ENCODE results near the gene ATP5MC3. TPM values are rescaled to one million over a fixed set of nuclear protein-coding genes. Genes with fewer than 3 reads are reported as not detected.

The ATP5MC3 gene
- total and polyA plus RNA-seq, 2 experiments from 2014 or later = 185 to 557 TPM

DNA sequence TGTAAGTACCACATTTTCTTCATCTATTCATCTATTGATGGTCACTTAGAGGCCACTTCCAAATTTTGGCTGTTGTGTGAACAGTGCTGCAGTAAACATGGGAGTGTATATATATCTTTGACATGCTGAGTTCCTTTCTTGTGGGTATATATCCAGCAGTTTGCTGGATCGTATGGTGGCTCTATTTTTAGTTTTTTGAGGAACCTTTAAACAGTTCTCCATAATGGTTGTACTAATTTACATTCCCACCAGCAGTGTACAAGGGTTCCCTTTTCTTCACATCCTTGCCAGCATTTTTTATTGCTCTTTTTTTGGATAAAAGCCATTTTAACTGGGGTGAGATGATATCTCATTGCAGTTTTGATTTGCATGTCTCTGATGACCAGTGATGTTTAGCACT lies 7.3 kb upstream of the ATP5MC3 start (continued):
- TF ChIP-seq REST (IDR thresholded peaks at IDR 0.05; ENCODE audit: unreplicated experiment) = no peak
- TF ChIP-seq CREB1 (CRISPR knock-in tag; IDR thresholded peaks at IDR 0.05; ENCODE audit: low read depth) = no peak
- no peak for TF ChIP-seq ETS1 (IDR thresholded peaks at IDR 0.05)

DNA sequence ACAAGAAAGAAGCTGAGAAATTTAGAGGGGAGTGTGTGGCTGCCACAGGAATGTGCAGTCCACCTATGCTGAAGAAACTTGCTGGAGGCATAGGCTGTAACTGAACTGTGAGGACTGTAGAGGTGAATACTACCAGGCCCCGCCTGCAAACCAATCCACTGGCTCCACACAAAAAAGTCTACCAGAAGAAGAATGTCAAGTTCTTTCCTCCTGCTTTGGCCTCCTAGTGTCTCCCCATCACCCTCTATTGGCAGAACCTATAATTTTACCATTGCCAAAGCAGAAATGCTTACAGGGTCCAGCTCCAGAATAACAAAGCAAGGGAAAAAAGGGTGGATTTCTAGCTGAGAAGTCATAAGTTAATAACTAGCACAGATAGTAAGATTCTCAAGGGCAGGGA lies 5.9 kb upstream of the ATP5MC3 start:
- Histone ChIP-seq H3K4me3 (no peak overlapping the region), H3K4me2 (no peak overlapping the region), H2AFZ (no peak overlapping the region), H3K36me3 (ENCODE audit: insufficient read depth) (no peaks in the 10 kb centered on the region), H3K9me2 (ENCODE audit: insufficient read depth) (peaks cover 8% of the 10 kb centered on the region), H4K20me1 (replicated peaks; ENCODE audit: insufficient read depth) (no peaks in the 10 kb centered on the region), H3K27me3 (ENCODE audit: insufficient read depth) (no peaks in the 10 kb centered on the region), H3K79me2 (replicated peaks; ENCODE audit: insufficient read depth) (no peaks in the 10 kb centered on the region), H3K4me1 (ENCODE audit: insufficient read depth) (no peaks in the 10 kb centered on the region), H3F3A (replicated peaks; ENCODE audit: low read depth) (no peaks in the 10 kb centered on the region), H3K27ac (ENCODE audit: low read depth) (no peak overlapping the region)
- Mint-ChIP-seq H3K36me3 (ENCODE audit: low read depth) (no peaks in the 10 kb centered on the region), H3K4me1 (peaks cover 6% of the 10 kb centered on the region; the same call in 2 of the 3 replicates), H3K27ac (no peak overlapping the region), H3K9me3 (peaks cover 3% of the 10 kb centered on the region; the same call in 1 of the 3 replicates), H3K27me3 (ENCODE audit: insufficient read depth, low read depth, poor library complexity) (peaks cover 3% of the 10 kb centered on the region), H3K4me3 (no peak overlapping the region)
- DNase-seq (ENCODE audit: low spot score) = peak; percentile 65
- ATAC-seq = peak; percentile 87
- TF ChIP-seq ETS1 (IDR thresholded peaks at IDR 0.05) = no peak
- TF ChIP-seq, protein P1, sequence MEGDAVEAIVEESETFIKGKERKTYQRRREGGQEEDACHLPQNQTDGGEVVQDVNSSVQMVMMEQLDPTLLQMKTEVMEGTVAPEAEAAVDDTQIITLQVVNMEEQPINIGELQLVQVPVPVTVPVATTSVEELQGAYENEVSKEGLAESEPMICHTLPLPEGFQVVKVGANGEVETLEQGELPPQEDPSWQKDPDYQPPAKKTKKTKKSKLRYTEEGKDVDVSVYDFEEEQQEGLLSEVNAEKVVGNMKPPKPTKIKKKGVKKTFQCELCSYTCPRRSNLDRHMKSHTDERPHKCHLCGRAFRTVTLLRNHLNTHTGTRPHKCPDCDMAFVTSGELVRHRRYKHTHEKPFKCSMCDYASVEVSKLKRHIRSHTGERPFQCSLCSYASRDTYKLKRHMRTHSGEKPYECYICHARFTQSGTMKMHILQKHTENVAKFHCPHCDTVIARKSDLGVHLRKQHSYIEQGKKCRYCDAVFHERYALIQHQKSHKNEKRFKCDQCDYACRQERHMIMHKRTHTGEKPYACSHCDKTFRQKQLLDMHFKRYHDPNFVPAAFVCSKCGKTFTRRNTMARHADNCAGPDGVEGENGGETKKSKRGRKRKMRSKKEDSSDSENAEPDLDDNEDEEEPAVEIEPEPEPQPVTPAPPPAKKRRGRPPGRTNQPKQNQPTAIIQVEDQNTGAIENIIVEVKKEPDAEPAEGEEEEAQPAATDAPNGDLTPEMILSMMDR (conservative IDR thresholded peaks at IDR 0.05; ENCODE audit: low read depth in 2 of 2) = peak; percentile 56 to 62

- no peak for DNase-seq (ENCODE audit: low spot score)
- Mint-ChIP-seq H3K9me3 (no peaks in the 10 kb centered on the region), H3K27ac (no peak overlapping the region), H3K4me3 (no peak overlapping the region), H3K4me1 (peaks cover 19% of the 10 kb centered on the region; the same call in 2 of the 3 replicates), H3K27me3 (ENCODE audit: insufficient read depth, low read depth, poor library complexity) (peaks cover 3% of the 10 kb centered on the region), H3K36me3 (ENCODE audit: low read depth) (peaks cover 18% of the 10 kb centered on the region)
- Histone ChIP-seq H3K27me3 (ENCODE audit: insufficient read depth) (no peaks in the 10 kb centered on the region), H3F3A (replicated peaks; ENCODE audit: low read depth) (no peaks in the 10 kb centered on the region), H3K4me1 (ENCODE audit: insufficient read depth) (no peaks in the 10 kb centered on the region), H3K27ac (ENCODE audit: low read depth) (no peak overlapping the region), H4K20me1 (replicated peaks; ENCODE audit: insufficient read depth) (peaks cover 13% of the 10 kb centered on the region; the same call in 1 of the 2 replicates), H3K9me2 (ENCODE audit: insufficient read depth) (peaks cover 13% of the 10 kb centered on the region), H3K79me2 (replicated peaks; ENCODE audit: insufficient read depth) (peaks cover 22% of the 10 kb centered on the region), H3K4me2 (no peak overlapping the region), H3K36me3 (ENCODE audit: insufficient read depth) (peaks cover 14% of the 10 kb centered on the region), H2AFZ (no peak overlapping the region), H3K4me3 (no peak overlapping the region)
- no peak for ATAC-seq
- TF ChIP-seq REST (IDR thresholded peaks at IDR 0.05; ENCODE audit: unreplicated experiment) = no peak
- TF ChIP-seq CREB1 (CRISPR knock-in tag; IDR thresholded peaks at IDR 0.05; ENCODE audit: low read depth) = no peak
- TF ChIP-seq POLR2AphosphoS5 (IDR thresholded peaks at IDR 0.05; ENCODE audit: low read depth) = no peak
- TF ChIP-seq, protein P1 (conservative IDR thresholded peaks at IDR 0.05; ENCODE audit: low read depth in 2 of 2) = no peak
- TF ChIP-seq JUNB (IDR thresholded peaks at IDR 0.05; ENCODE audit: unreplicated experiment) = no peak
- no peak for TF ChIP-seq ZNF331 (CRISPR knock-in tag; IDR thresholded peaks at IDR 0.05; ENCODE audit: low read depth)
These were observed 2.2 kb upstream of the ATP5MC3 start for GRCh38 chr2:175183674-175184073.

Measured in GM23338 (cell line).